Measurements from ENCODE around the gene IREB2.
"Not testable (repeated sequence)": the region's sequence is repeated elsewhere in the genome, so short reads cannot be mapped to it uniquely, and the experiment has no call there.

Gene IREB2

DNA sequence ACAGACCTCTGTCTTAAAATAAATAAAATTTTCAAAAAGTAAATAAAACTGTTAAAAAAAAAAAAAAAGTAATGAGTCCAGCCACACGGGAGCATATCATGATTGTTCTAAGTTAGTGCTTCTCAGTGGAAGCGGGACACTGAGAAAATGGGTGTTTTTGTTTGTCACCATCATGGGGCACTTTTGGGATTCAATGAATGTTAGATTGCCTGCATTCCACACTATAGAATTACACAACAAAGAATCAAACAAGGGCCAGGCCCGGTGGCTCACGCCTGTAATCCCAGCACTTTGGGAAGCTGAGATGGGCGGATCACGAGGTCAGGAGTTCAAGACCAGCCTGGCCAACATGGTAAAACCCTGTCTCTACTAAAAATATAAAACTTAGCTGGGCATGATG is 3.3 kb upstream of the IREB2 start:
- DNase-seq (ENCODE audit: low read depth), result not testable (repeated sequence)

DNA sequence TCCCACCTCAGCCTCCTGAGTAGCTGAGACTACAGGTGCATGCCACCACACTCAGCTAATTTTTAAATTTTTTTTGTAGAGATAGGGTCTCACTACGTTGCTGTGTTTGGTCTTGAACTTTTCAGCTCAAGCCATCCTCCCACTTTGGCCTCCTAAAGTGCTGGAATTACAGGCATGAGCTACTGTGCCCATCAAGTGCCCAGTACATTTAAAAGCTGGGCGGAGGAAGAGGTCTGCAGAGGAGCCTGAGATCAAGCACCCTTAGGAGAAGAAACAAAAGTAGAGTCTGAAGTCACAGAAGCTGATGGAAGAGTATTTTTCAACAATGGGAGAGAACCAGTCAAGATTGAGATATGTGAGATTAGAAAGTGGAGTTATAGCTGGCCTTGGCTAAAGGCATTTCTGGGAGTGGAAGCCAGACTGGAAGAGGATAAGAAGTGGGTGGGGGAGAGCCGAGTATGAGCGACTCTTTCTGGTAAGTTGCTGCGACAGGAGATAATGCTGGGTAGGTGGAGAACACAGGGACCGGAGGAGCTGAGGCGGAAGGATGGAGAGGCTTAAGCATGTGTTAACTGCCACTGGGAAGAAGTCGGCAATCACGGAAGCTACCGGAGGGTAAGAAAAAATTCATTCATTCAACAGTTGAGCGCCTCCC is 782 bp upstream of the IREB2 start:
- no peak for DNase-seq (ENCODE audit: low read depth)

GRCh38 chr15:78438619-78439285 is 736 bp downstream of the IREB2 start:
- DNase-seq (ENCODE audit: low read depth), result no peak

DNA sequence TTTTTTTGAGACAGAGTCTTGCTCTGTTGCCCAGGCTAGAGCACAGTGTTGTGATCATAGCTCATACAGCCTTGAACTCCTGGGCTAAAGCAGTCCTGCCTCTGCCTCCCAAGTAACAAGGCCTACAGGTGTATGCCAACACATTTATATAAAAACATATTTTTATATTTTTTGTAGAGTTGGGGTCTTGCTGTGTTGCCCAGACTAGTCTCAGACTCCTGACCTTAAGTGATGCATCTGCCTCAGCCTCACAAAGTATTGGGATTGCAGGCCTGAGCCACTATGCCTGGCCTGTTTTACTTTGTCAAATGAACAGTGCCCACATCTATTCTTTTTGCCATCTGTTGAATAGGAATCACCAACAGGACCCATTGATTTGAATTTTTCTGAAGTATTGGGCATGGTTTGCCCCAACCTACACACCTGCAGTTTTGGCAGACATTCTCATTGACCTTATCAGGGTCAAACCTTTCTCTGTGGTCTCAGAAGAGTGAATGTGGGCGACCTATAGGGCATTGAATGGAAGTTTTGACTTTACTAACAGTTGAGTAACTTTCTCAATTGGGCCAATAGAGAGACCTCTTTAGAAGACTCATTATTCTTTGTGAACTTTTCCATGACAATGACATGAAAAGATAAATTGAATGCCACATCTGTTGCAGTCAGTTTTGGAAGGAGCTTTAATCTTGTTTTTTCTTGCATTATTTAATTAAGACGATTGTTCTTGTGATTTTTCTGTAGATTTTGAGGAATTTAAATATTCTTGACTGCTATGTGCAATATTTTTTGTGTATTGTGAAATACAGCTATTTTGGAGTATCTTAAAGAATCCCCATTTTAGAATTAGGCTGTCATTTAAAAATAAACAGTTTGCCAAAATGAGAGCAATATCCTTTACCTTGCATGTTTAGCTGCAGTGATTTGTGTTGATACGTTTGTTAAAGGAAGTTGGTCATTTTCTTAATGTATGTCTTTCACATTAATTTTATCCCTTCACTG is 2.7 kb downstream of the IREB2 start:
- DNase-seq (ENCODE audit: low read depth), result no peak

- DNase-seq (ENCODE audit: low read depth), result no peak
Observed at GRCh38 chr15:78444255-78444654, 6.2 kb downstream of the IREB2 start.

GRCh38 chr15:78445875-78446274 is 7.9 kb downstream of the IREB2 start:
- DNase-seq (ENCODE audit: low read depth), result no peak

- DNase-seq (ENCODE audit: low read depth), result no peak
Observed at GRCh38 chr15:78446551-78446950, 8.5 kb downstream of the IREB2 start.

GRCh38 chr15:78448441-78449219 is 10.6 kb downstream of the IREB2 start:
- no peak for DNase-seq (ENCODE audit: low read depth)

DNA sequence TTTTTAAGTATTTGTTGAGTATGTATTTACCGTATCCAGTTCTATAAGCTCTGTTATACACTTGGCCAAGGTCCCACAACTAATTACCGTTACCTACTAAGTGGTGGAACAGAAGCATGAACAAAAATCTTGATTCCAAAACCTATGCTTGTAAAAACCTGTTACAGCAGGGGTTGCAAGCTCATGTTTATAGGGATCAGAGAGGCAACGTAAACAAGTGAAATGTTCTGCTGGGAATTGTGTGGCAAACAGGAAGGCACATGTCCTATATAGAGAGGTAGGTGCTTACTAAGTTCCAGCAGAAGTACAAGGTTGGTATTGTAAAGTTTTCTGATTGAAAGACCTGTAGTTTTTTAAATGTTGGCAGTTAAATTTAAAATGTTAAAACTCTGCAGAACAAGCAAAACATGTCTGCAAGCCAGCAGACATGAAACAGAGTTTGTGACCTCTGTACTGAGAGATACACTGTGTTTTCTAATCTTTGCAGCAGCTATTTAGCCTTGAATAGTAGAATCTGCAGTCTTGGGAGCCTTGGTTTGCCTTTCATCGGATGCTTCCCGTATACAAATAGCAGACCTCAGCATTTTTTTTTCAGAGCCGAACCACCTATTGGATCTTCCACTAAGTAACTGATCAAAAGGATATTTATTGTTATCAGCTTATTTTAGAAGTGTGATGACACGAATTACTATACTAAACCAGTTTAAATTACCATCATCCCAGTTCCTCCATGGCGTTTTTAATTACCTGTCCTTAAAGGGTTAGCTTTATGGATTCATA is 11.4 kb downstream of the IREB2 start:
- no peak for DNase-seq (ENCODE audit: low read depth)

GRCh38 chr15:78450285-78450858 is 12.4 kb downstream of the IREB2 start:
- no peak for DNase-seq (ENCODE audit: low read depth)

- DNase-seq (ENCODE audit: low read depth), result no peak
Observed at GRCh38 chr15:78452485-78452884, 14.5 kb downstream of the IREB2 start.

GRCh38 chr15:78453447-78453846 is 15.4 kb downstream of the IREB2 start:
- DNase-seq (ENCODE audit: low read depth), result no peak

GRCh38 chr15:78454992-78455391 is 17.0 kb downstream of the IREB2 start:
- DNase-seq (ENCODE audit: low read depth), result no peak

DNA sequence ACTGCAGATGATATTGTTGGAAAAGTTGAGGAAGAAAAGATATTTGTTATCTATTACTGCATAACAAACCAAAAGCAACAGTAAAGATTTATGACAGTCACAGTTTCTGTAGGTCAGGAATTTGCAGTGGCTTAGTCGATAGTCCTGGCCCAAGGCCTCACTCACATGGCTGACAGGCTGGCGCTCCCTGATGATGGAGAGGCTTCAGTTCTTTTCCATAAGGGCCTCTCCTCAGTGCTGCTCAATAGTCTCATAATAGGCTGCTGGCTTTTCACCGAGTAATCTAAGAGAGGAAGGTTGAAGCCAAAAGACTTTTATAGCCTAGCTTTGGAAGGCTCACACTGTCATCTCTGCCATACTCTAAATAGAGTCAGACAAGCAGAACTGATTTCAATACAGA is 17.7 kb downstream of the IREB2 start:
- no peak for DNase-seq (ENCODE audit: low read depth)

GRCh38 chr15:78456426-78456825 is 18.4 kb downstream of the IREB2 start:
- DNase-seq (ENCODE audit: low read depth), result no peak

DNA sequence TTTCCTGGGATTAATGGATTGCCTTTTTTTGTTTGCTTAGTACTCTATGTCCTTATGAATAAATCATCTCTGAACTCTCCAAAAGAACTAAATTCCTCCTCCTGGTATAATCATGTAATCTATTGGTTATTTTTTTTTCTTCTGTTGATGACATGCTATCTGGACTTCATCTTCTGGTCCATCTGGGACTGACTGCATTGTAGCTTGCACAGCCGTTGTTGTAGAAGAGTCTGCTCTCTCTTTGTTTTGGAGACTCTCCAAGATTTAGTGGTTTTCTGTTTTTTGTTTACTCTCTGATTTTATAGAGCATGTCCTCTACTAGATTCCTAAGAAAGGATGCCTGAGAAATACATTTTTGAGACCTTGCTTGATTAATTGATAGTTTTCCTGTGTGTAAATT is 19.1 kb downstream of the IREB2 start:
- no peak for DNase-seq (ENCODE audit: low read depth)

GRCh38 chr15:78460737-78461136 is 22.7 kb downstream of the IREB2 start:
- no peak for DNase-seq (ENCODE audit: low read depth)

GRCh38 chr15:78461171-78461888 is 23.3 kb downstream of the IREB2 start:
- no peak for DNase-seq (ENCODE audit: low read depth)

DNA sequence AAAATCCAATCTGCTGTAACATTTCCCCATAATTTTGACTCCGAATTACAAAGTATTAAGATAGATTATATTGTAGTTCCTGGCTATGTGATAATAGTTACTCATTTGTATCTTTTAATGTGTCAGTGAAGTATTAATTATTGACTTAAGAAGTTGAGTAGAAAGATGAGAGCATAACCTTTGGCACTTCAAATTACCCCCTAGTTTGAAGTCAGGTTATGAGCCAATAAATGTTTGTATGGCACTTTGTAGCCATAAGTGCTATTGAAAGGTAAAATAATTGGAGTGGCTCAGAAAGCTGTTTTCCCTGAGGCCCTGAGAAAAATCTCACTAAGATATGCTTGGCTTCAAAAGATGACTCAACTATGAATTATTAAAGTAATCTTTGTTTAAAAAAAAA is 31.0 kb downstream of the IREB2 start:
- DNase-seq (ENCODE audit: low read depth), result no peak

- no peak for DNase-seq (ENCODE audit: low read depth)
Observed at GRCh38 chr15:78477295-78477694, 39.3 kb downstream of the IREB2 start.
